GM10248 (cell line): ENCODE results near the gene KDM4C.

Source experiments
- CTCF ChIA-PET: fragments of 300-600 bp; sonication (Branson Sonifier 250); formaldehyde crosslinking; extraction: SDS; loops from one replicate; lab custom pipeline; 2021; ENCODE audit warnings: antibody characterized with exemption; lab: Yijun Ruan, JAX
- POLR2A ChIA-PET: fragments of 350-650 bp; sonication (Branson Sonifier 250); formaldehyde crosslinking; extraction: SDS; loops from one replicate; lab custom pipeline; 2020; ENCODE audit warnings: antibody characterized with exemption; lab: Yijun Ruan, JAX
- DNase-seq: peaks from one replicate; pipeline ENCODE4 v3.0.0; 2012; ENCODE audit errors: extremely low spot score
- CTCF ChIP-seq: IDR thresholded peaks from 2 replicates; pipeline ENCODE4 v1.5.1; 2012; ENCODE audit warnings: mild to moderate bottlenecking, low read depth; ENCODE audit errors: extremely low read depth, missing control alignments, control extremely low read depth

KDM4C gene

GRCh38 chr9:7206221-7206758 lies 448.5 kb downstream of the KDM4C start:
- CTCF ChIA-PET: no interaction called here
- POLR2A ChIA-PET: no interaction called here
- no peak for DNase-seq
- no peak for TF ChIP-seq CTCF

GRCh38 chr9:7209016-7209715 lies 451.4 kb downstream of the KDM4C start:
- POLR2A ChIA-PET: no interaction called here
- no peak for TF ChIP-seq CTCF
- DNase-seq: no peak
- CTCF ChIA-PET: no interaction called here

- CTCF ChIA-PET: interaction anchor here (1.3 kb wide), 1 partner anchor 262 kb away, joined by 3 read pairs; no protein-coding TSS in a partner anchor
- POLR2A ChIA-PET: no interaction called here
- DNase-seq: no peak
- no peak for TF ChIP-seq CTCF
These were observed 452.2 kb downstream of the KDM4C start for GRCh38 chr9:7209990-7210389.

DNA sequence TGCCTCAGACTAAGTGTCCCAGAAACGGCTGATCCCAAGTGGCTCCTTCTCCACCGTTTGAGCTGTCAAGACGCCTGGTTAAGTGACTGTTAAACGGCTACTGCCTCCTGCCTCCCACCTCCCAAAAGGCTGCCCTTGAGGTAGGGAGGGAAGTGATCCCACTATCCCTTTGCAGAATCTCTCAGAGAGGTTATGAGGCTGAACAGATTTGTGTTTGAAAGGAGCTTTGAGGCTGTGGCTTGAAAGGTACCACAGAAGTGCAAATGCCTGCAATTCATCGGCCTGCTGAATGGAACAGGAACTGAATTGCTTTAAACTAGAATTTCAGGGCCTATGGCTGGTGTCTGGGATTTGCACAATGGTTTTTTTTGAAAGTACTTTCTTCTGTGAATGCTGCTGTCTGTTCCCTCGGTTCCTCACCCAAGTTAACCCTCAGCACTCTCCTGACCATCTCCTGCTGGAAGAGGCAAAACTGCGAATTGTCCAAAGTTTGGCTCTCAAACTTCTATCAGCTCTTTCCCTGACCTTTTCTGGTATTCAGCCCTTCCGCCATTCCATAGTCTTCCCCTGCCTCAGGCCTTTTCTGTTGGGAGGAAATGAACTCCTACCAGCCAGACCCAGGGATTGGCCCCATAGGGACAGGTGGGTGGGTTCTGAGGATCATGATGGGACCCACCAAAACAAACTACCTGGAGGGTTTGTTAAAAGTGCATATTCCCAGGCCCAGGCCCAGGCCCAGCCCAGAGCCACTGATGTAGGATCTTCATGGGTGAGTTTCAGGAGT lies 453.3 kb downstream of the KDM4C start:
- TF ChIP-seq CTCF: no peak
- ChIA-PET POLR2A (no interaction called here), CTCF (interaction anchor here (1.0 to 2.1 kb wide), 4 partner anchors 14 to 261 kb away, joined by 3 to 6 read pairs (median 4); no protein-coding TSS in a partner anchor)
- DNase-seq: no peak

- TF ChIP-seq CTCF: no peak
- no peak for DNase-seq
- CTCF ChIA-PET: interaction anchor here (1.1 to 2.1 kb wide), 2 partner anchors 13 to 26 kb away, joined by 4 to 6 read pairs; no protein-coding TSS in a partner anchor
- POLR2A ChIA-PET: no interaction called here
These were observed 453.9 kb downstream of the KDM4C start for GRCh38 chr9:7211657-7212056.

- ChIA-PET POLR2A (no interaction called here), CTCF (interaction anchor here (1.6 to 2.1 kb wide), 2 partner anchors 23 to 27 kb away, joined by 3 to 4 read pairs; no protein-coding TSS in a partner anchor)
- DNase-seq: no peak
- TF ChIP-seq CTCF: no peak
These were observed 454.3 kb downstream of the KDM4C start for GRCh38 chr9:7212101-7212500.
